ENCODE results near the gene MLLT11.
A peak's percentile ranks its signal among the peaks of the same experiment; 100 is the strongest.

MLLT11 gene

GRCh38 chr1:151061704-151062103 lies 1.5 kb downstream of the MLLT11 start:
- Histone ChIP-seq H3K23ac (ENCODE audit: low read length) (no peak overlapping the region), H2AK5ac (ENCODE audit: low read length) (no peak overlapping the region), H2AFZ (ENCODE audit: insufficient read depth, low read length, poor library complexity) (no peak overlapping the region), H2BK120ac (ENCODE audit: insufficient read depth, low read length, poor library complexity) (no peak overlapping the region), H3K18ac (ENCODE audit: low read length) (no peak overlapping the region), H3K36me3 (ENCODE audit: control insufficient read depth in 1 of 2, insufficient read depth in 2 of 2, low read length in 2 of 2) (peaks cover 15 to 18% of the 10 kb centered on the region in 2 experiments), H2BK5ac (ENCODE audit: low read depth, low read length, poor library complexity) (no peak overlapping the region), H3K27me3 (ENCODE audit: insufficient read depth, low read length) (no peaks in the 10 kb centered on the region), H4K8ac (ENCODE audit: low read depth, low read length) (no peak overlapping the region), H3K14ac (ENCODE audit: low read length) (no peak overlapping the region), H3K79me2 (ENCODE audit: control insufficient read depth, insufficient read depth, low read length, poor library complexity) (peaks cover 35% of the 10 kb centered on the region), H3K79me1 (ENCODE audit: low read length) (peaks cover 27% of the 10 kb centered on the region), H3K9ac (ENCODE audit: low read length) (no peak overlapping the region), H3K4me3 (ENCODE audit: low read depth, low read length) (no peak overlapping the region), H3K4me1 (ENCODE audit: control insufficient read depth in 1 of 2, insufficient read depth in 2 of 2, low read length in 2 of 2) (peaks cover 16 to 18% of the 10 kb centered on the region in 2 experiments), H4K91ac (ENCODE audit: low read depth, low read length) (no peak overlapping the region), H3K4me2 (ENCODE audit: low read length) (peak overlapping the region; percentile 79), H3K27ac (ENCODE audit: low read depth, low read length) (no peak overlapping the region), H2BK12ac (ENCODE audit: low read length) (no peak overlapping the region), H3K4ac (ENCODE audit: low read depth, low read length) (no peak overlapping the region), H4K12ac (ENCODE audit: low read depth, low read length) (no peak overlapping the region), H3K9me3 (ENCODE audit: insufficient read depth, low read depth, low read length) (no peaks in the 10 kb centered on the region)
- no peak for DNase-seq
- no CpG with 5 or more reads among the region's 2 CpGs for WGBS (ENCODE audit: extremely low coverage, insufficient coverage, insufficient read length)

- no peak overlapping the region for H3K23ac ChIP-seq (ENCODE audit: low read length)
- H3K18ac ChIP-seq (ENCODE audit: low read length): no peak overlapping the region
- peaks cover 25% of the 10 kb centered on the region for H3K79me1 ChIP-seq (ENCODE audit: low read length)
- no peak overlapping the region for H3K14ac ChIP-seq (ENCODE audit: low read length)
- H3K4me3 ChIP-seq (ENCODE audit: low read depth, low read length): no peak overlapping the region
- H3K27ac ChIP-seq (ENCODE audit: low read depth, low read length): peak overlapping the region; percentile 50
- H3K9ac ChIP-seq (ENCODE audit: low read length): no peak overlapping the region
- H3K36me3 ChIP-seq (ENCODE audit: control insufficient read depth in 1 of 2, insufficient read depth in 2 of 2, low read length in 2 of 2): peaks cover 11 to 19% of the 10 kb centered on the region in 2 experiments
- no peak overlapping the region for H2BK5ac ChIP-seq (ENCODE audit: low read depth, low read length, poor library complexity)
- H2BK120ac ChIP-seq (ENCODE audit: insufficient read depth, low read length, poor library complexity): no peak overlapping the region
- H3K27me3 ChIP-seq (ENCODE audit: insufficient read depth, low read length): no peaks in the 10 kb centered on the region
- no peak overlapping the region for H2BK12ac ChIP-seq (ENCODE audit: low read length)
- H3K9me3 ChIP-seq (ENCODE audit: insufficient read depth, low read depth, low read length): no peaks in the 10 kb centered on the region
- no peak overlapping the region for H4K91ac ChIP-seq (ENCODE audit: low read depth, low read length)
- peak overlapping the region; percentile 53 for H3K4me2 ChIP-seq (ENCODE audit: low read length)
- H3K4ac ChIP-seq (ENCODE audit: low read depth, low read length): peak overlapping the region; percentile 60
- no peak overlapping the region for H2AFZ ChIP-seq (ENCODE audit: insufficient read depth, low read length, poor library complexity)
- no peak overlapping the region for H4K12ac ChIP-seq (ENCODE audit: low read depth, low read length)
- H4K8ac ChIP-seq (ENCODE audit: low read depth, low read length): no peak overlapping the region
- H3K4me1 ChIP-seq (ENCODE audit: control insufficient read depth in 1 of 2, insufficient read depth in 2 of 2, low read length in 2 of 2): peaks cover 5 to 8% of the 10 kb centered on the region in 2 experiments
- H3K79me2 ChIP-seq (ENCODE audit: control insufficient read depth, insufficient read depth, low read length, poor library complexity): peaks cover 25% of the 10 kb centered on the region
- no peak overlapping the region for H2AK5ac ChIP-seq (ENCODE audit: low read length)
- WGBS (ENCODE audit: extremely low coverage, insufficient coverage, insufficient read length): no CpG with 5 or more reads among the region's 3 CpGs
- DNase-seq: peak; percentile 51 to 70
These were observed 2.7 kb downstream of the MLLT11 start for GRCh38 chr1:151062741-151063371.

GRCh38 chr1:151065089-151065645 lies 5.0 kb downstream of the MLLT11 start:
- H3K4me3 ChIP-seq (ENCODE audit: low read depth, low read length): no peak overlapping the region
- no peaks in the 10 kb centered on the region for H3K27me3 ChIP-seq (ENCODE audit: insufficient read depth, low read length)
- H4K91ac ChIP-seq (ENCODE audit: low read depth, low read length): no peak overlapping the region
- H3K18ac ChIP-seq (ENCODE audit: low read length): no peak overlapping the region
- no peak overlapping the region for H3K4me2 ChIP-seq (ENCODE audit: low read length)
- H3K27ac ChIP-seq (ENCODE audit: low read depth, low read length): no peak overlapping the region
- no peak overlapping the region for H3K4ac ChIP-seq (ENCODE audit: low read depth, low read length)
- H3K14ac ChIP-seq (ENCODE audit: low read length): no peak overlapping the region
- no peak overlapping the region for H2AFZ ChIP-seq (ENCODE audit: insufficient read depth, low read length, poor library complexity)
- no peak overlapping the region for H3K23ac ChIP-seq (ENCODE audit: low read length)
- no peak overlapping the region for H2AK5ac ChIP-seq (ENCODE audit: low read length)
- H3K36me3 ChIP-seq (ENCODE audit: control insufficient read depth in 1 of 2, insufficient read depth in 2 of 2, low read length in 2 of 2): peaks cover 17 to 23% of the 10 kb centered on the region in 2 experiments
- no peak overlapping the region for H2BK120ac ChIP-seq (ENCODE audit: insufficient read depth, low read length, poor library complexity)
- no peaks in the 10 kb centered on the region for H3K9me3 ChIP-seq (ENCODE audit: insufficient read depth, low read depth, low read length)
- H4K8ac ChIP-seq (ENCODE audit: low read depth, low read length): no peak overlapping the region
- no peak overlapping the region for H2BK5ac ChIP-seq (ENCODE audit: low read depth, low read length, poor library complexity)
- no peak overlapping the region for H3K9ac ChIP-seq (ENCODE audit: low read length)
- H3K79me2 ChIP-seq (ENCODE audit: control insufficient read depth, insufficient read depth, low read length, poor library complexity): peaks cover 6% of the 10 kb centered on the region
- no peak overlapping the region for H2BK12ac ChIP-seq (ENCODE audit: low read length)
- DNase-seq: no peak
- peaks cover 3 to 4% of the 10 kb centered on the region in 2 experiments for H3K4me1 ChIP-seq (ENCODE audit: control insufficient read depth in 1 of 2, insufficient read depth in 2 of 2, low read length in 2 of 2)
- no peak overlapping the region for H4K12ac ChIP-seq (ENCODE audit: low read depth, low read length)
- H3K79me1 ChIP-seq (ENCODE audit: low read length): peaks cover 7% of the 10 kb centered on the region

- Histone ChIP-seq H4K91ac (ENCODE audit: low read depth, low read length) (no peak overlapping the region), H3K4me1 (ENCODE audit: control insufficient read depth in 1 of 2, insufficient read depth in 2 of 2, low read length in 2 of 2) (peaks cover 3 to 5% of the 10 kb centered on the region in 2 experiments), H4K12ac (ENCODE audit: low read depth, low read length) (no peak overlapping the region), H3K36me3 (ENCODE audit: control insufficient read depth in 1 of 2, insufficient read depth in 2 of 2, low read length in 2 of 2) (peaks cover 17 to 23% of the 10 kb centered on the region in 2 experiments), H3K9ac (ENCODE audit: low read length) (no peak overlapping the region), H3K23ac (ENCODE audit: low read length) (no peak overlapping the region), H3K18ac (ENCODE audit: low read length) (no peak overlapping the region), H3K27me3 (ENCODE audit: insufficient read depth, low read length) (no peaks in the 10 kb centered on the region), H2BK120ac (ENCODE audit: insufficient read depth, low read length, poor library complexity) (no peak overlapping the region), H3K14ac (ENCODE audit: low read length) (no peak overlapping the region), H3K79me2 (ENCODE audit: control insufficient read depth, insufficient read depth, low read length, poor library complexity) (peaks cover 6% of the 10 kb centered on the region), H3K9me3 (ENCODE audit: insufficient read depth, low read depth, low read length) (no peaks in the 10 kb centered on the region), H3K4me3 (ENCODE audit: low read depth, low read length) (no peak overlapping the region), H2AFZ (ENCODE audit: insufficient read depth, low read length, poor library complexity) (no peak overlapping the region), H3K4me2 (ENCODE audit: low read length) (no peak overlapping the region), H3K27ac (ENCODE audit: low read depth, low read length) (no peak overlapping the region), H3K4ac (ENCODE audit: low read depth, low read length) (no peak overlapping the region), H3K79me1 (ENCODE audit: low read length) (peaks cover 9% of the 10 kb centered on the region), H4K8ac (ENCODE audit: low read depth, low read length) (no peak overlapping the region), H2BK12ac (ENCODE audit: low read length) (no peak overlapping the region), H2AK5ac (ENCODE audit: low read length) (no peak overlapping the region), H2BK5ac (ENCODE audit: low read depth, low read length, poor library complexity) (no peak overlapping the region)
- no peak for DNase-seq
- no CpG with 5 or more reads among the region's 4 CpGs for WGBS (ENCODE audit: extremely low coverage, insufficient coverage, insufficient read length)
These were observed 7.0 kb downstream of the MLLT11 start for GRCh38 chr1:151067185-151067584.
